H9 (cell line): ENCODE data around the gene GCH1. TPM values are rescaled to one million over a fixed set of nuclear protein-coding genes. Genes with fewer than 3 reads are reported as not detected.

ENCODE experiments used
- DNase-seq: peaks from one replicate; pipeline ENCODE4 v3.0.0-alpha.2; 2017
- H2AFZ ChIP-seq: one replicate; pipeline ENCODE4 v1.6.1; 2013; ENCODE audit warnings: mild to moderate bottlenecking, low read length, control low read depth, moderate library complexity
- H2AK5ac ChIP-seq: 2 replicates; pipeline ENCODE4 v1.6.1; 2013; ENCODE audit warnings: low read length, control low read depth, mixed read lengths; ENCODE audit not compliant: insufficient read length
- H2BK120ac ChIP-seq: one replicate; pipeline ENCODE4 v1.6.1; 2013; ENCODE audit warnings: low read depth, mild to moderate bottlenecking, low read length, control low read depth, inconsistent platforms; ENCODE audit not compliant: poor library complexity, severe bottlenecking
- H2BK12ac ChIP-seq: 2 replicates; pipeline ENCODE4 v1.6.1; 2013; ENCODE audit warnings: low read length, control low read depth, mixed read lengths, low read depth; ENCODE audit not compliant: insufficient read length
- H2BK15ac ChIP-seq: 2 replicates; pipeline ENCODE4 v1.6.1; 2013; ENCODE audit warnings: low read depth, low read length, control low read depth
- H2BK20ac ChIP-seq: one replicate; pipeline ENCODE4 v1.6.1; 2013; ENCODE audit warnings: low read depth, mild to moderate bottlenecking, low read length, control low read depth, inconsistent platforms; ENCODE audit not compliant: poor library complexity, severe bottlenecking
- H2BK5ac ChIP-seq: 2 replicates; pipeline ENCODE4 v1.6.1; 2013; ENCODE audit warnings: low read length, control low read depth, mixed read lengths; ENCODE audit not compliant: insufficient read length
- H3K14ac ChIP-seq: 2 replicates; pipeline ENCODE4 v1.6.1; 2013; ENCODE audit warnings: low read length, control low read depth; ENCODE audit not compliant: insufficient read depth
- H3K18ac ChIP-seq: 2 replicates; pipeline ENCODE4 v1.6.1; 2013; ENCODE audit warnings: low read depth, mild to moderate bottlenecking, mixed read lengths, low read length, control low read depth; ENCODE audit not compliant: insufficient read length
- H3K23ac ChIP-seq: 2 replicates; pipeline ENCODE4 v1.6.1; 2013; ENCODE audit warnings: low read length, control low read depth, mixed read lengths, low read depth; ENCODE audit not compliant: insufficient read length
- H3K23me2 ChIP-seq: 2 replicates; pipeline ENCODE4 v1.6.1; 2013; ENCODE audit warnings: low read depth, mild to moderate bottlenecking, mixed read lengths, low read length, control low read depth; ENCODE audit not compliant: insufficient read length, poor library complexity, severe bottlenecking
- H3K27ac ChIP-seq: 2 replicates; pipeline ENCODE4 v1.5.1; 2013; ENCODE audit warnings: low read length, control low read depth, mixed read lengths, low read depth; ENCODE audit not compliant: insufficient read length
- H3K27me3 ChIP-seq: 2 replicates; pipeline ENCODE4 v1.6.1; 2013; ENCODE audit warnings: low read length, control low read depth, inconsistent platforms; ENCODE audit not compliant: insufficient read depth
- H3K4ac ChIP-seq: 2 replicates; pipeline ENCODE4 v1.6.1; 2013; ENCODE audit warnings: low read depth, mild to moderate bottlenecking, control low read depth, inconsistent platforms, low read length, moderate library complexity
- H3K4me1 ChIP-seq: 2 replicates; pipeline ENCODE4 v1.6.1; 2013; ENCODE audit warnings: low read length, control low read depth, inconsistent platforms; ENCODE audit not compliant: insufficient read depth
- H3K4me2 ChIP-seq: 2 replicates; pipeline ENCODE4 v1.6.1; 2013; ENCODE audit warnings: low read length, control low read depth, mixed read lengths; ENCODE audit not compliant: insufficient read length, insufficient read depth
- H3K56ac ChIP-seq: 2 replicates; pipeline ENCODE4 v1.6.1; 2013; ENCODE audit warnings: low read depth, mild to moderate bottlenecking, mixed read lengths, low read length, control low read depth; ENCODE audit not compliant: insufficient read length
- H3K79me1 ChIP-seq: 2 replicates; pipeline ENCODE4 v1.6.1; 2013; ENCODE audit warnings: low read depth, mild to moderate bottlenecking, moderate library complexity, low read length, control low read depth, inconsistent platforms; ENCODE audit not compliant: insufficient read depth, poor library complexity, severe bottlenecking
- H3K79me2 ChIP-seq: 2 replicates; pipeline ENCODE4 v1.6.1; 2013; ENCODE audit warnings: low read length, control low read depth, inconsistent platforms; ENCODE audit not compliant: insufficient read depth
- H3K9ac ChIP-seq: 2 replicates; pipeline ENCODE4 v1.6.1; 2013; ENCODE audit warnings: low read length, control low read depth, mixed read lengths; ENCODE audit not compliant: insufficient read length; ENCODE audit errors: extremely low read depth
- H3K9me3 ChIP-seq: one replicate; pipeline ENCODE4 v1.6.1; 2013; ENCODE audit warnings: low read depth, low read length, inconsistent platforms; ENCODE audit not compliant: control insufficient read depth
- H3T11ph ChIP-seq: one replicate; pipeline ENCODE4 v1.6.1; 2013; ENCODE audit warnings: mild to moderate bottlenecking, low read length, control low read depth, inconsistent platforms
- H4K20me1 ChIP-seq: one replicate; pipeline ENCODE4 v1.6.1; 2013; ENCODE audit not compliant: control insufficient read depth, insufficient read length, insufficient read depth
- H4K5ac ChIP-seq: 2 replicates; pipeline ENCODE4 v1.6.1; 2013; ENCODE audit warnings: low read depth, mild to moderate bottlenecking, mixed read lengths, low read length, control low read depth; ENCODE audit not compliant: insufficient read length
- H4K8ac ChIP-seq: replicated peaks from 2 replicates; pipeline ENCODE4 v1.6.1; 2013; ENCODE audit warnings: low read length, control low read depth, mixed read lengths, low read depth; ENCODE audit not compliant: insufficient read length
- H4K91ac ChIP-seq: 2 replicates; pipeline ENCODE4 v1.6.1; 2013; ENCODE audit warnings: low read depth, mild to moderate bottlenecking, moderate library complexity, mixed read lengths, low read length, control low read depth; ENCODE audit not compliant: insufficient read length
- H3K27ac Mint-ChIP-seq, 3 experiments: 2 replicates in 2 of 3; 3 replicates in 1 of 3; pipeline ENCODE4 v1.8.0; 2020 to 2021; ENCODE audit warnings: mixed read lengths in 3 of 3, mild to moderate bottlenecking in 1 of 3, moderate library complexity in 1 of 3
- H3K27me3 Mint-ChIP-seq: 2 replicates; pipeline ENCODE4 v1.8.0; 2021; ENCODE audit warnings: low read depth, mild to moderate bottlenecking, moderate library complexity, mixed read lengths
- H3K36me3 Mint-ChIP-seq, 3 experiments: 2 replicates in 2 of 3; 3 replicates in 1 of 3; pipeline ENCODE4 v1.8.0; 2020 to 2021; ENCODE audit warnings: low read depth in 3 of 3, mixed read lengths in 3 of 3; ENCODE audit not compliant: insufficient read depth in 1 of 3
- H3K4me1 Mint-ChIP-seq, 2 experiments: 2 replicates each; pipeline ENCODE4 v1.8.0; 2020; ENCODE audit warnings: mixed read lengths in 2 of 2
- H3K4me3 Mint-ChIP-seq, 2 experiments: 2 replicates in 1 of 2; 3 replicates in 1 of 2; pipeline ENCODE4 v1.8.0; 2020 to 2021; ENCODE audit warnings: mild to moderate bottlenecking in 2 of 2, mixed read lengths in 2 of 2, moderate library complexity in 1 of 2
- H3K9me3 Mint-ChIP-seq, 2 experiments: 2 replicates in 1 of 2; 3 replicates in 1 of 2; pipeline ENCODE4 v1.8.0; 2020; ENCODE audit warnings: mild to moderate bottlenecking in 2 of 2, mixed read lengths in 2 of 2, moderate library complexity in 1 of 2
- WGBS: extraction: QIAGEN DNeasy Blood & Tissue Kit; methylation state at CpG from one replicate; pipeline ENCODE4 v1.1.7; 2013; ENCODE audit warnings: missing lambda C conversion rate, low lambda C conversion rate, mixed read lengths; ENCODE audit not compliant: insufficient read length; ENCODE audit errors: extremely low coverage; 5-methylcytosine and 5-hydroxymethylcytosine counted together
- total RNA-seq: library from RNA; stranded (reverse); gene quantifications from 2 replicates; pipeline ENCODE4 v1.2.1, GENCODE V29; 2021
- TF ChIP-seq, protein P1 (sequence below): fragments of 200-600 bp; sonication (generic); conservative IDR thresholded peaks from 3 replicates; pipeline ENCODE4 v1.8.0; 2021; ENCODE audit warnings: antibody characterized with exemption, mild to moderate bottlenecking

The GCH1 gene
- total RNA-seq, 1 experiment from 2014 or later, result 7.7 TPM

- Mint-ChIP-seq H3K27me3 (no peaks in the 10 kb centered on the region), H3K9me3 (no peaks in the 10 kb centered on the region), H3K27ac (no peak overlapping the region), H3K4me3 (no peak overlapping the region), H3K36me3 (peaks cover 8 to 10% (median 8%) of the 10 kb centered on the region in 3 experiments; a peak in 4 of 7 replicates), H3K4me1 (peaks cover 11 to 12% of the 10 kb centered on the region in 2 experiments)
- TF ChIP-seq, protein P1, sequence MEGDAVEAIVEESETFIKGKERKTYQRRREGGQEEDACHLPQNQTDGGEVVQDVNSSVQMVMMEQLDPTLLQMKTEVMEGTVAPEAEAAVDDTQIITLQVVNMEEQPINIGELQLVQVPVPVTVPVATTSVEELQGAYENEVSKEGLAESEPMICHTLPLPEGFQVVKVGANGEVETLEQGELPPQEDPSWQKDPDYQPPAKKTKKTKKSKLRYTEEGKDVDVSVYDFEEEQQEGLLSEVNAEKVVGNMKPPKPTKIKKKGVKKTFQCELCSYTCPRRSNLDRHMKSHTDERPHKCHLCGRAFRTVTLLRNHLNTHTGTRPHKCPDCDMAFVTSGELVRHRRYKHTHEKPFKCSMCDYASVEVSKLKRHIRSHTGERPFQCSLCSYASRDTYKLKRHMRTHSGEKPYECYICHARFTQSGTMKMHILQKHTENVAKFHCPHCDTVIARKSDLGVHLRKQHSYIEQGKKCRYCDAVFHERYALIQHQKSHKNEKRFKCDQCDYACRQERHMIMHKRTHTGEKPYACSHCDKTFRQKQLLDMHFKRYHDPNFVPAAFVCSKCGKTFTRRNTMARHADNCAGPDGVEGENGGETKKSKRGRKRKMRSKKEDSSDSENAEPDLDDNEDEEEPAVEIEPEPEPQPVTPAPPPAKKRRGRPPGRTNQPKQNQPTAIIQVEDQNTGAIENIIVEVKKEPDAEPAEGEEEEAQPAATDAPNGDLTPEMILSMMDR, result no peak
- Histone ChIP-seq H2BK120ac (no peak overlapping the region), H4K91ac (no peak overlapping the region), H2BK20ac (no peak overlapping the region), H3K4ac (no peak overlapping the region), H3K23me2 (no peaks in the 10 kb centered on the region), H3K18ac (no peak overlapping the region), H3K14ac (no peak overlapping the region), H3K79me1 (no peaks in the 10 kb centered on the region), H3K56ac (no peak overlapping the region), H3K4me1 (no peaks in the 10 kb centered on the region), H3K9ac (no peak overlapping the region), H2AK5ac (no peak overlapping the region), H3K9me3 (no peaks in the 10 kb centered on the region), H2BK5ac (no peak overlapping the region), H4K20me1 (no peaks in the 10 kb centered on the region), H4K8ac (no peak overlapping the region), H3K27me3 (no peaks in the 10 kb centered on the region), H3T11ph (no peak overlapping the region), H3K79me2 (no peaks in the 10 kb centered on the region), H2AFZ (no peak overlapping the region), H3K4me2 (no peak overlapping the region), H3K27ac (no peak overlapping the region), H3K23ac (no peak overlapping the region), H2BK12ac (no peak overlapping the region), H2BK15ac (no peak overlapping the region), H4K5ac (no peak overlapping the region)
- no peak for DNase-seq
- WGBS, result no CpG with 5 or more reads among the region's 2 CpGs
Measured at GRCh38 chr14:54844479-54844878, 58.1 kb downstream of the GCH1 start.
